ENCODE measurements around the gene CLCNKB. TPM values are rescaled to one million over a fixed set of nuclear protein-coding genes. Genes with fewer than 3 reads are reported as not detected.

The CLCNKB gene
- total RNA-seq, 1 experiment from 2014 or later = 0.81 TPM

DNA sequence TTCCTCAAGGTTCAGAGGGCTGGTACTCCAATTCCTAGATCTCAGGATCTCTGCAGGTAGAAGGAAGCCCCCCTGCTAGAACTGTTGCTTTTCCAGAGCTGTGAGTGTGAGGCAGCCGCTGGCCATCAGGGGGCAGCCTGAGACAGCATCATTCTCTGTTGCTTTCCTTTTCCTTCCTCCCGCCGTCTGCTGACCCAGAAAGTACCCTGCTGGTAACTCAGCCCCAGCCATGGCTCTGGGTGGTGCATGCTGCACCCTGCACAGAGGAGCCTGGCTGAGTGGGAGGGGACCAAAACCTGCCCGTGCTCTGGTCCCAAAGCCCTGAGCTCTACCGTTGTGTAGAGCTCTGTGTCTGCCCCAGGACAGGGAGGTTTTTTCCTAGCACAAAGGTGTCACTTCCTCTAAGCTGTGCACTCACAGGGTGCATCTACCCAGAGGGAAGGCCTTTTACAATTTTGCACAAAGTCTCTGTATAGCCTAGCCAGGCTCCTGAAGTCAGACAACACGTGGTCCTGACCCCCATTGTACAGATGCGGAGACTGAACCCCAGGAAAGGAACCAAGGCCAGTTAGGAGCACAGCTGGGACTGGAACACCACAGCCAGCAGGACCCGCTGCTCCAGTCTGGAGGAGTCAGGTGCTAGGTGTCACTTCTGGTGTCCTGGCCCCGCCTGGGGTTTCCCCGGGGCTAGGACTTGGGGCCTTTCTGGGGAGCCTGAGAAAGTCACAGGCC lies 35.5 kb downstream of the CLCNKB start:
- peaks cover 30 to 66% of the 10 kb centered on the region in 2 experiments for H3K4me1 ChIP-seq (ENCODE audit: control insufficient read depth in 1 of 2, insufficient read depth in 2 of 2, low read length in 2 of 2)
- TF ChIP-seq, protein P1, sequence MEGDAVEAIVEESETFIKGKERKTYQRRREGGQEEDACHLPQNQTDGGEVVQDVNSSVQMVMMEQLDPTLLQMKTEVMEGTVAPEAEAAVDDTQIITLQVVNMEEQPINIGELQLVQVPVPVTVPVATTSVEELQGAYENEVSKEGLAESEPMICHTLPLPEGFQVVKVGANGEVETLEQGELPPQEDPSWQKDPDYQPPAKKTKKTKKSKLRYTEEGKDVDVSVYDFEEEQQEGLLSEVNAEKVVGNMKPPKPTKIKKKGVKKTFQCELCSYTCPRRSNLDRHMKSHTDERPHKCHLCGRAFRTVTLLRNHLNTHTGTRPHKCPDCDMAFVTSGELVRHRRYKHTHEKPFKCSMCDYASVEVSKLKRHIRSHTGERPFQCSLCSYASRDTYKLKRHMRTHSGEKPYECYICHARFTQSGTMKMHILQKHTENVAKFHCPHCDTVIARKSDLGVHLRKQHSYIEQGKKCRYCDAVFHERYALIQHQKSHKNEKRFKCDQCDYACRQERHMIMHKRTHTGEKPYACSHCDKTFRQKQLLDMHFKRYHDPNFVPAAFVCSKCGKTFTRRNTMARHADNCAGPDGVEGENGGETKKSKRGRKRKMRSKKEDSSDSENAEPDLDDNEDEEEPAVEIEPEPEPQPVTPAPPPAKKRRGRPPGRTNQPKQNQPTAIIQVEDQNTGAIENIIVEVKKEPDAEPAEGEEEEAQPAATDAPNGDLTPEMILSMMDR (IDR thresholded peaks at IDR 0.05 in 2 of 3, conservative IDR thresholded peaks at IDR 0.05 in 1 of 3; ENCODE audit: borderline replicate concordance in 1 of 3, insufficient read depth in 1 of 3, low read depth in 2 of 3, low read length in 2 of 3) = peak in 2 of 3 experiments; percentile 93 to 94; a peak in 4 of 6 replicates
- TF ChIP-seq POLR2A (IDR thresholded peaks at IDR 0.05; ENCODE audit: borderline replicate concordance, extremely low read depth, insufficient read depth, insufficient read length) (no peak), YY1 (IDR thresholded peaks at IDR 0.05; ENCODE audit: extremely low read depth, insufficient replicate concordance, low read depth, low read length) (peak; percentile 11)
- peak overlapping the region; percentile 31; the same call in 1 of the 2 replicates for H3K27ac ChIP-seq (ENCODE audit: low read depth, low read length)
- H3K9ac ChIP-seq (ENCODE audit: low read length) = peak overlapping the region; percentile 23; the same call in 1 of the 2 replicates
- no peaks in the 10 kb centered on the region for H3K27me3 ChIP-seq (ENCODE audit: insufficient read depth, low read length)
- H3K36me3 ChIP-seq (ENCODE audit: control insufficient read depth in 1 of 2, insufficient read depth in 2 of 2, low read length in 2 of 2) = no peaks in the 10 kb centered on the region
- H2AFZ ChIP-seq (ENCODE audit: low read depth, low read length, poor library complexity, severe bottlenecking) = peak overlapping the region; percentile 68
- POLR2A ChIA-PET = interaction anchor here (0.9 to 4.4 kb wide), 2 partner anchors 77 to 108 kb away, joined by 3 to 31 read pairs; partner anchors contain the start of gene EPHA2
- no TSS peak for BruUV-seq (replicated peaks)
- H3K9me3 ChIP-seq (ENCODE audit: control insufficient read depth in 1 of 2, insufficient read depth in 1 of 2, low read depth in 1 of 2, low read length in 2 of 2) = no peaks in the 10 kb centered on the region
- intact Hi-C loops (cut with micrococcal nuclease) = loop anchor here (1.0 to 2.0 kb wide), 4 partner anchors 66 to 284 kb away; no protein-coding TSS in a partner anchor
- CTCF ChIA-PET = interaction anchor here (0.9 to 7.9 kb wide), 18 partner anchors 8 to 360 kb away, joined by 3 to 222 read pairs (median 3); partner anchors contain the start of gene EPHA2
- DNase-seq (ENCODE audit: low read depth, low spot score) (no peak), ATAC-seq (peak; percentile 58)
- H3K4me2 ChIP-seq (ENCODE audit: low read length) = peak overlapping the region; percentile 69
- no peaks in the 10 kb centered on the region for H4K20me1 ChIP-seq (ENCODE audit: insufficient read depth)
- H3K79me2 ChIP-seq (ENCODE audit: insufficient read depth, low read length) = no peaks in the 10 kb centered on the region
- no peak overlapping the region for H3K4me3 ChIP-seq (replicated peaks in 1 of 2; ENCODE audit: low read depth in 1 of 2, low read length in 2 of 2)
- no peaks in the 10 kb centered on the region for H3K9me2 ChIP-seq (ENCODE audit: insufficient read depth)
- RAD21 ChIA-PET (ENCODE audit: low non-redundant PET in 1 of 2, low total read pairs in 2 of 2, uncharacterized antibody in 2 of 2, unreplicated experiment in 2 of 2) = interaction anchor here (0.6 to 2.5 kb wide), 14 partner anchors 66 to 284 kb away, joined by 3 to 26 read pairs (median 3); partner anchors contain the start of gene CPLANE2 (in 1 of the 2)

Measured in HCT116 (cell line).